Measurements from ENCODE around the gene A4GALT. TPM values are rescaled to one million over a fixed set of nuclear protein-coding genes. Genes with fewer than 3 reads are reported as not detected.

Gene A4GALT
- total RNA-seq, 1 experiment from 2014 or later: 6.9 TPM

- no peaks in the 10 kb centered on the region; the same call in 1 of the 2 replicates for H3K36me3 ChIP-seq (ENCODE audit: control insufficient read depth, insufficient read depth, low read length)
- ATAC-seq (no peak), DNase-seq (ENCODE audit: low read depth, low spot score) (no peak)
- H3K4me3 ChIP-seq (ENCODE audit: low read depth in 2 of 2, low read length in 2 of 2): no peak overlapping the region
- no peaks in the 10 kb centered on the region for H3K27me3 ChIP-seq (ENCODE audit: control insufficient read depth, insufficient read depth, low read length)
- POLR2A ChIA-PET: no interaction called here
- TF ChIP-seq REST (IDR thresholded peaks at IDR 0.05; ENCODE audit: insufficient read depth in 1 of 2, low read depth in 2 of 2, low read length in 1 of 2) (no peak), SIN3A (IDR thresholded peaks at IDR 0.05; ENCODE audit: borderline replicate concordance, insufficient read depth, low read depth, low read length) (no peak), TCF7L2 (IDR thresholded peaks at IDR 0.05; ENCODE audit: low read depth, low read length) (no peak), POLR2AphosphoS5 (IDR thresholded peaks at IDR 0.05; ENCODE audit: low read depth, low read length) (no peak), CTCF (IDR thresholded peaks at IDR 0.05) (no peak)
- in situ Hi-C loops (cut with HindIII; ENCODE audit: low pct_unique_long_range_greater_than_20kb, low sequenced_read_pairs): no loop called here
- H3K9me3 ChIP-seq (ENCODE audit: control insufficient read depth, insufficient read depth, low read depth, low read length): no peaks in the 10 kb centered on the region
- no peak overlapping the region for H3K27ac ChIP-seq (ENCODE audit: low read length)
- CTCF ChIA-PET: no interaction called here
- BruUV-seq (replicated peaks): no TSS peak
- intact Hi-C loops (cut with micrococcal nuclease; ENCODE audit: unreplicated experiment): no loop called here
- no peaks in the 10 kb centered on the region; the same call in none of the 2 replicates for H3K4me1 ChIP-seq (ENCODE audit: control insufficient read depth, insufficient read depth, low read length)
These were observed 76.8 kb downstream of the A4GALT start for GRCh38 chr22:42643634-42644421.

GRCh38 chr22:42642806-42643633, 77.7 kb downstream of the A4GALT start:
- Histone ChIP-seq H3K27ac (ENCODE audit: low read length) (no peak overlapping the region), H3K36me3 (ENCODE audit: control insufficient read depth, insufficient read depth, low read length) (no peaks in the 10 kb centered on the region), H3K4me1 (ENCODE audit: control insufficient read depth, insufficient read depth, low read length) (no peaks in the 10 kb centered on the region; the same call in none of the 2 replicates), H3K4me3 (ENCODE audit: low read depth in 2 of 2, low read length in 2 of 2) (no peak overlapping the region), H3K9me3 (ENCODE audit: control insufficient read depth, insufficient read depth, low read depth, low read length) (no peaks in the 10 kb centered on the region), H3K27me3 (ENCODE audit: control insufficient read depth, insufficient read depth, low read length) (no peaks in the 10 kb centered on the region)
- ChIA-PET CTCF (no interaction called here), POLR2A (no interaction called here)
- ATAC-seq (no peak), DNase-seq (ENCODE audit: low read depth, low spot score) (no peak)
- in situ Hi-C loops (cut with HindIII; ENCODE audit: low pct_unique_long_range_greater_than_20kb, low sequenced_read_pairs) (no loop called here), intact Hi-C loops (cut with micrococcal nuclease; ENCODE audit: unreplicated experiment) (no loop called here)
- BruUV-seq (replicated peaks): no TSS peak
- TF ChIP-seq REST (IDR thresholded peaks at IDR 0.05; ENCODE audit: insufficient read depth in 1 of 2, low read depth in 2 of 2, low read length in 1 of 2) (no peak), TCF7L2 (IDR thresholded peaks at IDR 0.05; ENCODE audit: low read depth, low read length) (no peak), SIN3A (IDR thresholded peaks at IDR 0.05; ENCODE audit: borderline replicate concordance, insufficient read depth, low read depth, low read length) (no peak), POLR2AphosphoS5 (IDR thresholded peaks at IDR 0.05; ENCODE audit: low read depth, low read length) (no peak), CTCF (IDR thresholded peaks at IDR 0.05) (no peak)
